ENCODE data around the gene PLA2G4A. TPM values are rescaled to one million over a fixed set of nuclear protein-coding genes. Genes with fewer than 3 reads are reported as not detected.

PLA2G4A gene
- polyA plus RNA-seq, 1 of the 3 experiments (the other 2 are of a cell fraction) = 0.26 TPM

DNA sequence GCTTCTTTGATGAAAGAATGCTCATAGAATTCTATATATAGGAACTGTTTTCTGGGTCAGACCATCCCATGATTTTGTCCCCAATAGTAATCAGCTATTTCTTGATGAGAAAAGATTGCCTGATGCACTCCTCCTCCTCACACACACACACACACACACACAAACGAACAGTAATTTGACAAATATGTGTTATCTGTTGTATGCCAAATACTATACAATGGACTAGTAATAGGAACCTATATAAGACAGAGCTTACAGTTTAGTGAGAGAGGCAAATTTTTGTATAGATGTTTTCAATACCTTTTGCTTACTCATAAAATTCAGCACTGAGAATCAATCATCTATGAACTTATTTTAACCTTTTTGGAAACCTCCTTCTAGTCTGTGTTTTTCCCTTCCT is 76.8 kb downstream of the PLA2G4A start:
- Histone ChIP-seq H4K20me1 (ENCODE audit: insufficient read depth) (no peaks in the 10 kb centered on the region), H3K79me2 (ENCODE audit: insufficient read depth) (no peaks in the 10 kb centered on the region), H3K4me1 (ENCODE audit: control insufficient read depth in 1 of 2, insufficient read depth in 2 of 2, low read depth in 1 of 2, low read length in 1 of 2) (no peaks in the 10 kb centered on the region; a peak in 2 of 4 replicates), H2AFZ (ENCODE audit: low read depth) (no peak overlapping the region), H3K27ac (ENCODE audit: low read depth in 2 of 2, low read length in 1 of 2) (no peak overlapping the region), H3K4me2 (no peak overlapping the region), H3K4me3 (ENCODE audit: low read depth in 2 of 2, low read length in 1 of 2) (no peak overlapping the region), H3K9ac (no peak overlapping the region), H3K36me3 (replicated peaks in 1 of 2; ENCODE audit: control insufficient read depth in 1 of 2, insufficient read depth in 2 of 2, low read length in 1 of 2) (no peaks in the 10 kb centered on the region), H3K9me2 (no peaks in the 10 kb centered on the region), H3K9me3 (no peaks in the 10 kb centered on the region), H3F3A (replicated peaks; ENCODE audit: insufficient read depth) (no peaks in the 10 kb centered on the region), H3K27me3 (ENCODE audit: insufficient read depth) (no peaks in the 10 kb centered on the region)
- DNase-seq = no peak
- TF ChIP-seq USF2 (IDR thresholded peaks at IDR 0.05; ENCODE audit: borderline replicate concordance, low read depth, low read length) (no peak), FOXM1 (IDR thresholded peaks at IDR 0.05; ENCODE audit: low read depth) (no peak), TEAD4 (IDR thresholded peaks at IDR 0.05; ENCODE audit: borderline replicate concordance, insufficient read depth) (no peak), TAF1 (IDR thresholded peaks at IDR 0.05; ENCODE audit: borderline replicate concordance, low read depth, low read length) (no peak), EZH2phosphoT487 (IDR thresholded peaks at IDR 0.05; ENCODE audit: borderline replicate concordance, low read depth) (no peak), GABPA (IDR thresholded peaks at IDR 0.05; ENCODE audit: low read depth) (no peak), PBX3 (IDR thresholded peaks at IDR 0.05) (no peak), SIN3A (IDR thresholded peaks at IDR 0.05; ENCODE audit: borderline replicate concordance, low read depth, low read length) (no peak), CTCF (IDR thresholded peaks at IDR 0.05) (no peak), FOSL2 (IDR thresholded peaks at IDR 0.05; ENCODE audit: borderline replicate concordance, low read depth) (no peak), NRF1 (IDR thresholded peaks at IDR 0.05; ENCODE audit: low read depth, low read length) (no peak), NFIC (IDR thresholded peaks at IDR 0.05; ENCODE audit: borderline replicate concordance) (no peak), GATA2 (CRISPR knock-in tag; IDR thresholded peaks at IDR 0.05) (no peak)
- TF ChIP-seq, protein P1, sequence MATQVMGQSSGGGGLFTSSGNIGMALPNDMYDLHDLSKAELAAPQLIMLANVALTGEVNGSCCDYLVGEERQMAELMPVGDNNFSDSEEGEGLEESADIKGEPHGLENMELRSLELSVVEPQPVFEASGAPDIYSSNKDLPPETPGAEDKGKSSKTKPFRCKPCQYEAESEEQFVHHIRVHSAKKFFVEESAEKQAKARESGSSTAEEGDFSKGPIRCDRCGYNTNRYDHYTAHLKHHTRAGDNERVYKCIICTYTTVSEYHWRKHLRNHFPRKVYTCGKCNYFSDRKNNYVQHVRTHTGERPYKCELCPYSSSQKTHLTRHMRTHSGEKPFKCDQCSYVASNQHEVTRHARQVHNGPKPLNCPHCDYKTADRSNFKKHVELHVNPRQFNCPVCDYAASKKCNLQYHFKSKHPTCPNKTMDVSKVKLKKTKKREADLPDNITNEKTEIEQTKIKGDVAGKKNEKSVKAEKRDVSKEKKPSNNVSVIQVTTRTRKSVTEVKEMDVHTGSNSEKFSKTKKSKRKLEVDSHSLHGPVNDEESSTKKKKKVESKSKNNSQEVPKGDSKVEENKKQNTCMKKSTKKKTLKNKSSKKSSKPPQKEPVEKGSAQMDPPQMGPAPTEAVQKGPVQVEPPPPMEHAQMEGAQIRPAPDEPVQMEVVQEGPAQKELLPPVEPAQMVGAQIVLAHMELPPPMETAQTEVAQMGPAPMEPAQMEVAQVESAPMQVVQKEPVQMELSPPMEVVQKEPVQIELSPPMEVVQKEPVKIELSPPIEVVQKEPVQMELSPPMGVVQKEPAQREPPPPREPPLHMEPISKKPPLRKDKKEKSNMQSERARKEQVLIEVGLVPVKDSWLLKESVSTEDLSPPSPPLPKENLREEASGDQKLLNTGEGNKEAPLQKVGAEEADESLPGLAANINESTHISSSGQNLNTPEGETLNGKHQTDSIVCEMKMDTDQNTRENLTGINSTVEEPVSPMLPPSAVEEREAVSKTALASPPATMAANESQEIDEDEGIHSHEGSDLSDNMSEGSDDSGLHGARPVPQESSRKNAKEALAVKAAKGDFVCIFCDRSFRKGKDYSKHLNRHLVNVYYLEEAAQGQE (IDR thresholded peaks at IDR 0.05; ENCODE audit: low read depth, low read length) = no peak
- TF ChIP-seq, protein P2, sequence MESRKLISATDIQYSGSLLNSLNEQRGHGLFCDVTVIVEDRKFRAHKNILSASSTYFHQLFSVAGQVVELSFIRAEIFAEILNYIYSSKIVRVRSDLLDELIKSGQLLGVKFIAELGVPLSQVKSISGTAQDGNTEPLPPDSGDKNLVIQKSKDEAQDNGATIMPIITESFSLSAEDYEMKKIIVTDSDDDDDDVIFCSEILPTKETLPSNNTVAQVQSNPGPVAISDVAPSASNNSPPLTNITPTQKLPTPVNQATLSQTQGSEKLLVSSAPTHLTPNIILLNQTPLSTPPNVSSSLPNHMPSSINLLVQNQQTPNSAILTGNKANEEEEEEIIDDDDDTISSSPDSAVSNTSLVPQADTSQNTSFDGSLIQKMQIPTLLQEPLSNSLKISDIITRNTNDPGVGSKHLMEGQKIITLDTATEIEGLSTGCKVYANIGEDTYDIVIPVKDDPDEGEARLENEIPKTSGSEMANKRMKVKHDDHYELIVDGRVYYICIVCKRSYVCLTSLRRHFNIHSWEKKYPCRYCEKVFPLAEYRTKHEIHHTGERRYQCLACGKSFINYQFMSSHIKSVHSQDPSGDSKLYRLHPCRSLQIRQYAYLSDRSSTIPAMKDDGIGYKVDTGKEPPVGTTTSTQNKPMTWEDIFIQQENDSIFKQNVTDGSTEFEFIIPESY (IDR thresholded peaks at IDR 0.05; ENCODE audit: borderline replicate concordance, low read depth) = no peak
- ChIA-PET POLR2A (no interaction called here), CTCF (interaction anchor here (1.4 kb wide), 1 partner anchor 11 kb away, joined by 3 read pairs; no protein-coding TSS in a partner anchor)
- 9% methylated on average over 1 of the region's 1 CpG for WGBS (ENCODE audit: low lambda C conversion rate)
